MM.1S (cell line): ENCODE results near the gene EXOC8.

Source experiments
- DNase-seq: peaks from one replicate; pipeline ENCODE4 v3.0.0-alpha.2; 2015
- H2AFZ ChIP-seq: fragments of 300-600 bp; sonication (generic); 2 replicates; pipeline ENCODE4 v1.6.0; 2016; ENCODE audit warnings: antibody characterized with exemption, low read length
- H3F3A ChIP-seq: fragments of 300-600 bp; sonication (generic); 2 replicates; pipeline ENCODE4 v1.6.1; 2016; ENCODE audit warnings: mild to moderate bottlenecking, antibody characterized with exemption, low read length, moderate library complexity, mixed read lengths; ENCODE audit not compliant: insufficient read depth
- H3K27ac ChIP-seq: fragments of 300-600 bp; sonication (generic); 2 replicates; pipeline ENCODE4 v1.5.1; 2016; ENCODE audit warnings: mild to moderate bottlenecking, low read length
- H3K27me3 ChIP-seq: fragments of 300-600 bp; sonication (generic); replicated peaks from 2 replicates; pipeline ENCODE4 v1.6.0; 2016; ENCODE audit warnings: low read length; ENCODE audit not compliant: insufficient read depth
- H3K36me3 ChIP-seq: fragments of 300-600 bp; sonication (generic); replicated peaks from 2 replicates; pipeline ENCODE4 v1.6.1; 2016; ENCODE audit warnings: mild to moderate bottlenecking, low read length, mixed read lengths; ENCODE audit not compliant: insufficient read depth
- H3K4me1 ChIP-seq: fragments of 300-600 bp; sonication (generic); 2 replicates; pipeline ENCODE4 v1.6.1; 2016; ENCODE audit warnings: low read length, mixed read lengths
- H3K4me2 ChIP-seq: fragments of 300-600 bp; sonication (generic); 2 replicates; pipeline ENCODE4 v1.6.0; 2016; ENCODE audit warnings: low read depth, low read length
- H3K4me3 ChIP-seq: fragments of 300-600 bp; sonication (generic); 2 replicates; pipeline ENCODE4 v1.5.1; 2016; ENCODE audit warnings: low read length, mixed read lengths
- H3K79me2 ChIP-seq: fragments of 300-600 bp; sonication (generic); 2 replicates; pipeline ENCODE4 v1.6.1; 2016; ENCODE audit warnings: mixed run types, low read length, mixed read lengths
- H3K9ac ChIP-seq: fragments of 300-600 bp; sonication (generic); 2 replicates; pipeline ENCODE4 v1.6.1; 2016; ENCODE audit warnings: low read length, mixed read lengths
- H3K9me2 ChIP-seq: fragments of 300-600 bp; sonication (generic); replicated peaks from 2 replicates; pipeline ENCODE4 v1.6.1; 2016; ENCODE audit warnings: mild to moderate bottlenecking, low read length, mixed read lengths; ENCODE audit not compliant: insufficient read depth
- H3K9me3 ChIP-seq: fragments of 300-600 bp; sonication (generic); replicated peaks from 2 replicates; pipeline ENCODE4 v1.6.1; 2016; ENCODE audit warnings: mild to moderate bottlenecking, low read length, mixed read lengths; ENCODE audit not compliant: insufficient read depth
- H4K20me1 ChIP-seq: fragments of 300-600 bp; sonication (generic); 2 replicates; pipeline ENCODE4 v1.6.1; 2016; ENCODE audit warnings: mild to moderate bottlenecking, low read length, moderate library complexity, mixed read lengths; ENCODE audit not compliant: insufficient read depth
- EZH2 ChIP-seq: fragments of 300-600 bp; sonication (generic); optimal IDR thresholded peaks from 2 replicates; pipeline ENCODE3; 2017; ENCODE audit warnings: low read depth, mild to moderate bottlenecking, antibody characterized with exemption, low read length, mixed read lengths
- EZH2phosphoT487 ChIP-seq: fragments of 300-600 bp; sonication (generic); IDR thresholded peaks from 2 replicates; pipeline ENCODE4 v1.6.1; 2018; ENCODE audit warnings: antibody characterized with exemption, low read length
- TF ChIP-seq, protein P1 (sequence below): fragments of 300-600 bp; sonication (generic); IDR thresholded peaks from 2 replicates; pipeline ENCODE4 v1.5.1; 2016; ENCODE audit warnings: antibody characterized with exemption, low read length, mixed read lengths

EXOC8 gene

DNA sequence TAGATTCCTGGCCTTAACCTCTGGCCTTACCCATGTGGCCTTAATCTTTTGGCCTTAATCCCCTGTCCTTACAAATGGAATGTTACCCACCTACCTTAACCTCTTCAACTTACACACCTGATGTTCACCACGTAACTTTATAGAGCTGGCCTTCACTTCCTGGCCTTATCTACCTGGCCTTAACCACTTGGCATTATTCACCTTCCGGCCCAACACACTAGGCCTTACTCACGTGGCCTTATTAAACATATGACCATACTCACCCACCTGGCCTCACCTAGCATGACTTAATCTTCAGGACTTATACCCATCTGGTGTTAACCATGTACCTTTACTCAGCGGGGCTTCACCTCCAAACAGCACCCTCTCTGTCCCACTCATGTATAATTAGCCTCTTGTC is 41.7 kb downstream of the EXOC8 start:
- H3K27me3 ChIP-seq, result no peaks in the 10 kb centered on the region
- H2AFZ ChIP-seq, result no peak overlapping the region
- no peaks in the 10 kb centered on the region for H3K9me3 ChIP-seq
- no peaks in the 10 kb centered on the region for H3K9me2 ChIP-seq
- H3K79me2 ChIP-seq, result no peaks in the 10 kb centered on the region
- DNase-seq, result no peak
- no peaks in the 10 kb centered on the region for H3F3A ChIP-seq
- no peak overlapping the region for H3K4me2 ChIP-seq
- H3K9ac ChIP-seq, result no peak overlapping the region
- H4K20me1 ChIP-seq, result no peaks in the 10 kb centered on the region
- no peaks in the 10 kb centered on the region for H3K36me3 ChIP-seq
- no peaks in the 10 kb centered on the region for H3K4me1 ChIP-seq
- H3K27ac ChIP-seq, result no peak overlapping the region
- TF ChIP-seq EZH2phosphoT487, result no peak
- no peak for TF ChIP-seq EZH2
- TF ChIP-seq, protein P1, sequence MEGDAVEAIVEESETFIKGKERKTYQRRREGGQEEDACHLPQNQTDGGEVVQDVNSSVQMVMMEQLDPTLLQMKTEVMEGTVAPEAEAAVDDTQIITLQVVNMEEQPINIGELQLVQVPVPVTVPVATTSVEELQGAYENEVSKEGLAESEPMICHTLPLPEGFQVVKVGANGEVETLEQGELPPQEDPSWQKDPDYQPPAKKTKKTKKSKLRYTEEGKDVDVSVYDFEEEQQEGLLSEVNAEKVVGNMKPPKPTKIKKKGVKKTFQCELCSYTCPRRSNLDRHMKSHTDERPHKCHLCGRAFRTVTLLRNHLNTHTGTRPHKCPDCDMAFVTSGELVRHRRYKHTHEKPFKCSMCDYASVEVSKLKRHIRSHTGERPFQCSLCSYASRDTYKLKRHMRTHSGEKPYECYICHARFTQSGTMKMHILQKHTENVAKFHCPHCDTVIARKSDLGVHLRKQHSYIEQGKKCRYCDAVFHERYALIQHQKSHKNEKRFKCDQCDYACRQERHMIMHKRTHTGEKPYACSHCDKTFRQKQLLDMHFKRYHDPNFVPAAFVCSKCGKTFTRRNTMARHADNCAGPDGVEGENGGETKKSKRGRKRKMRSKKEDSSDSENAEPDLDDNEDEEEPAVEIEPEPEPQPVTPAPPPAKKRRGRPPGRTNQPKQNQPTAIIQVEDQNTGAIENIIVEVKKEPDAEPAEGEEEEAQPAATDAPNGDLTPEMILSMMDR, result no peak
- H3K4me3 ChIP-seq, result no peak overlapping the region

DNA sequence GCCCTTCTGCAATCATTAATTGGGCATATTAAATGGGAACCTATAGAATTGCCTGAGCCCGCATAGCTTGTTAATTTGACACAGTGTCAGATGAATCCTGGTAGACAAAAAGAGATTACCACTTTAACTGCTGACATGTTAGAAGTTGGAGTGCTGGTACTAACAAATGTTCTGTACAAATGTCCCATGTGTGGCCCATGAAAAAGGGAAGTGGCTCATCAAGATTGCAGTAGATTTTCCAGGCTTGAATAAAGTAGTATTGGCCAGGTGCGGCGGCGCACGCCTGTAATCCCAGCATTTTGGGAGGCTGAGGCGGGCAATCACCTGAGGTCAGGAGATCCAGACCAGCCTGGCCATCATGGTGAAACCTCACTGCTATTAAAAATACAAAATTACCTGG is 51.0 kb downstream of the EXOC8 start:
- Histone ChIP-seq H3K27me3 (no peaks in the 10 kb centered on the region), H3K4me2 (no peak overlapping the region), H2AFZ (no peak overlapping the region), H3K9ac (no peak overlapping the region), H3K4me1 (no peaks in the 10 kb centered on the region), H3K4me3 (no peak overlapping the region), H3K79me2 (no peaks in the 10 kb centered on the region), H3K9me2 (no peaks in the 10 kb centered on the region), H3F3A (no peaks in the 10 kb centered on the region), H3K36me3 (no peaks in the 10 kb centered on the region), H3K27ac (no peak overlapping the region), H4K20me1 (no peaks in the 10 kb centered on the region), H3K9me3 (no peaks in the 10 kb centered on the region)
- no peak for TF ChIP-seq EZH2phosphoT487
- TF ChIP-seq, protein P1, result no peak
- TF ChIP-seq EZH2, result no peak
- DNase-seq, result no peak

DNA sequence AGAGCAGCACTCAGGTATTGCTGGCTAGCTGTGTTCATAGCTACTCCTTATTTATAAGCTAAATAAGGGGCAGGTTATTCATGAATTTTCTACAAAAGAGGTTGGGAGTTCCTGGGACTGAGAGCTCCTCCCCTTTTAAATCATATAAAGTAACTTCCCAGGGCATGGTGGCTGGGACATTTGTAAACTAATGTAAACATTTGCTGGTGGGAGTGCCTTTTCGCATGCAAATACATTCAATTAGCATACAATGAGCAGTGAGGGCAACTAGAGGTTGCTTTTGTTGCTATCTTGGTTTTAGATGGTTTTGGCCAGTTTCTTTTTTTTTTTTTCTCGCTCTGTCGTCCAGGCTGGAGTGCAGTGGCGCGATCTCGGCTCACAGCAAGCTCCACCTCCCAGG is 53.2 kb downstream of the EXOC8 start:
- no peak overlapping the region for H2AFZ ChIP-seq
- H3K36me3 ChIP-seq, result no peaks in the 10 kb centered on the region
- no peaks in the 10 kb centered on the region for H3K79me2 ChIP-seq
- no peaks in the 10 kb centered on the region for H4K20me1 ChIP-seq
- DNase-seq, result no peak
- no peak overlapping the region for H3K4me3 ChIP-seq
- H3K4me1 ChIP-seq, result no peaks in the 10 kb centered on the region
- H3K9me3 ChIP-seq, result no peaks in the 10 kb centered on the region
- H3K9me2 ChIP-seq, result no peaks in the 10 kb centered on the region
- no peaks in the 10 kb centered on the region for H3K27me3 ChIP-seq
- no peak overlapping the region for H3K27ac ChIP-seq
- H3F3A ChIP-seq, result no peaks in the 10 kb centered on the region
- no peak overlapping the region for H3K9ac ChIP-seq
- TF ChIP-seq, protein P1, result no peak
- no peak for TF ChIP-seq EZH2
- no peak for TF ChIP-seq EZH2phosphoT487
- no peak overlapping the region for H3K4me2 ChIP-seq
